RCC 7860 (cell line): ENCODE results near the gene ZBTB7C.

Source experiments
- DNase-seq: peaks from one replicate; pipeline ENCODE4 v3.0.0-alpha.2; 2015; ENCODE audit warnings: low spot score
- FAIRE-seq: peaks from 2 replicates; lab custom pipeline; 2012; peaks lifted over from hg19 to GRCh38; lab: Jason Lieb, UNC

Gene ZBTB7C

GRCh38 chr18:48172226-48173006, 236.8 kb downstream of the ZBTB7C start:
- no peak for FAIRE-seq
- DNase-seq: no peak

DNA sequence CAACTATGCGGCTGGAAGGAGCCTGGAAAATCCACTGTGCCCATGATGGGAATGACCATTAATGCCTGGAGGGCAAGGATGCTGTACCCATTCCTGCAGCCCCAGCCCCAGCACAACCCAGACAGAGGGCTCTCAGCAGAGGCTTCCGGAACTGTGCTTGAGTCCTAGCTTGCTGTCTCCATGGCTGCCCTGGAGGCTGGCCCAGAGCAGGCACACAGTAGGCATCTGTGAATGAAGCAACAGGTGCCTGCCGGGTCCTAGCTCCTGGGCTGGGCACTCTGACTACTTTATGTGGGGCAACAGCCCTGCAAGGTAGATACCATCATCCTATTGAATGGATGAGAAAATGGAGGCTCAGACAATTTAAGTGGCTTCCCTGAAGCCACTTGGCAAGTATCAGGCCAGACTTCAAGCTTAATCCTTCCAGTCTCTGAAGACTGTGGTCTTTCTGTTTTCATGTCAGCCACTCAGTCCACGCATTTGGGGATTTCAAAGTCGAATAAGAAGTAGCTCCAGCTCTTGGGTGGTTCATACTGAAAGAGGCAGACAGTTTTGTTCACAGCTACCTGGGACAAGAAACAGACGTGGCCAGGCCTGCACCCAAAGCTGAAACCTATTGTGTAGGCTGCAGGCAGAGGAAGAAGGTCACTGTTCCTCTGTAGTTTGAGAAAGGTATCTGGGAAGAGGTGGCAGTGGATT, 237.5 kb downstream of the ZBTB7C start:
- FAIRE-seq: no peak
- no peak for DNase-seq

- DNase-seq (no peak), FAIRE-seq (no peak)
Measured at GRCh38 chr18:48170651-48171050, 238.5 kb downstream of the ZBTB7C start.

DNA sequence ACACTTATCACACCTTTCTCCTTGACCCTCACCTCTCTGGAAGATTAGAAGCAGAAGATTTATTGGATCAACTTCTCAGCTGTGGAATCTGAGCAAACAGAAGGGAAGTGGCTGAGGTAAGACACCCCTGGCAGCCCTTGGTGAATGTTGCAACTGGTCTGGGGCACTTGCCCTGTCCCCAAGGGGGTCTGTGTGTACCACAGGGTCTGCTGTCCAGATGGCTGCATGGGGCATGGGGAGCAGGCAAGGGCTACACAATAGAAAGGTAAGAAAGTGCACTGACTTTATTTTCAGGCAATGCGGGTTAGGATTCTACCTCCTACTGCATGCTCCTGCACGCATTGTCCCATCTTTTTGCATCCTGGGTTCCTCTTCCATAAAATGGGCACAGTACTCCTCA, 240.3 kb downstream of the ZBTB7C start:
- no peak for FAIRE-seq
- no peak for DNase-seq

- FAIRE-seq: no peak
- DNase-seq: no peak
Measured at GRCh38 chr18:48167897-48168253, 241.3 kb downstream of the ZBTB7C start.

DNA sequence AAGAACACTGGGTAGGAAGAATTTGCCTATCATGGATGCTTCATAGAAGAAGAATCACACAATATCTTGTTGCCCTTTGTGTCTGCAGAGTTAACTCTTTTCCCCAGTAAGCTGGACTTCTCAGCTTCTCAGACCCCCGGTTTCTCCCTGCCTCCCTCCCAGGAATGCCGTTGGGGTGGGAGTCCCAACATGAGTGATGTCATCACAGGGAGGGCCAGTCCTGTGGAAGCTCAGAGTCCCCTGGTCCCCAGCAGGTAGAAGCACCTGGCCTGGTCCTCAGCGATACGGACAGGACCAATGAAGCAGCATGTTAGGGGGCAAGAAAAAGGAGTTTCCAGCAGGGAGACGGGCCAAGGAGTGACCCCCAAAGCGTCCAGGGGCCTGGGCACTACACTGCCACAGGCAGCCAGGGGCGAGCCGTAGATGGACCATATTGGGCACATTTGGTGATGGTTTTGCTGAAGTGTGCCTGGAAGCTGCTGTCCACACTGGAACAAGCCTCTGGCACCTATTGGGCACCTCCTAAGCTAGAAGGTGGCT, 242.8 kb downstream of the ZBTB7C start:
- FAIRE-seq: no peak

GRCh38 chr18:48165111-48165866, 243.9 kb downstream of the ZBTB7C start:
- DNase-seq (no peak), FAIRE-seq (no peak)

More for the DNA sequence above, 242.8 kb downstream of the ZBTB7C start:
- no peak for DNase-seq

GRCh38 chr18:48164701-48165100, 244.5 kb downstream of the ZBTB7C start:
- DNase-seq (no peak), FAIRE-seq (no peak)

GRCh38 chr18:48164116-48164515, 245.1 kb downstream of the ZBTB7C start:
- FAIRE-seq (no peak), DNase-seq (no peak)

DNA sequence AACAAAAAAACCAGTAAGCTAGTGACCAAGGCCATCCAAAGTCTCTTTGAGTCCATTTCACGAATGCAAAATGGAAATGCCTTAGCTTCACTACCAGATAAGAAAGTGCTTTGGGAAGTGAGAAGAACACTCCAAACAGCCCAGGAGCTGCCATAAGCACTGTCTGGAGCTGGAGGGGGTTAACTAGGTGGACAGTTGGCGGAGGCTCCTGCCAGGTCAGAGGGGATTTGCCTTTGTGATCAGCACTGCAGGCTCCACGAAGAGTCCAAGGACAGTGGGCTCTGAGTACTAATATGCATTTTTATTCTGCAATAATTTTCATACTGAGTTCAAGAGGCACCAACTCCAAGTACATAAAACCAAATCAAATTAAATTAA, 245.5 kb downstream of the ZBTB7C start:
- no peak for DNase-seq
- FAIRE-seq: no peak

GRCh38 chr18:48162956-48163737, 246.0 kb downstream of the ZBTB7C start:
- FAIRE-seq: no peak
- DNase-seq: no peak

GRCh38 chr18:48161911-48162698, 247.1 kb downstream of the ZBTB7C start:
- DNase-seq: no peak
- no peak for FAIRE-seq

GRCh38 chr18:48161191-48161910, 247.8 kb downstream of the ZBTB7C start:
- DNase-seq (peak; percentile 46), FAIRE-seq (no peak)

DNA sequence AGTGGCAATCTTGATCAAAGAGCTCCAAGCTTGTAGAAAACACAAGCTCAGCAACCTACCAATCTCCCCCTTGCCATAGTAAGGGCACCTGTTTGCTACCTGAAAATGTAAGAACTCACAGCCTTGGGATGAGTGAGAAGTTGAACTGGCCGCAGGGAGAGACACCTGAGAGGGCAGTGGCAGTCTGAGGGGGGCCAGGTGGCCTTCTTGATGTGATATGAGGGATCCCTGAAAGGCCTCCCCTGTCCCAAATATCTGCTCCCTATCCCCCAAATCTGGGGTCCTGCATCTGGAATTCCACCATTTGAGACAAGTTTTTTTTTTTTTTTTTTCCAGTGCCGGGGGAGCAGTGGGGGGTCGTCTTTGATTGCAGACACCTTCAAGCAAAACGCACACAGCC, 248.6 kb downstream of the ZBTB7C start:
- DNase-seq (no peak), FAIRE-seq (no peak)

DNA sequence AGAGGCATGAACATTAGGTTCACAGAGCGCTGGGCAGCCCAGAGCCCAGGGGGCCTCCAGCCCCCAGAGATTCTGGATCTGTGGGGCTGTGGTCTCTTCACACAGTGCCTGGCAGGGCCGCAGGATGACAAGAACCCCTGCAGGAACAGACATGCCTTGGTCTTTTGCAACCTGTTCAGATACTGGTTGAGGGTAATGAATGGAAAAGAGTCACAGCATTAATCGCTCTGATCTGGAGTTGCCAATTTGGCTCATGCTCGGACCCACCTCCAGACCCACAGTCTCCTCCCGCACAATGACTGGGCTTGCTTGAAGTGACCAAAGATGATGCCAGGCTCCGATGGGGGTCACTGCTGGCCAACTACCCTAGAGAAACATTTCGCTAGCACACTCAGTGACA, 249.4 kb downstream of the ZBTB7C start:
- no peak for DNase-seq

GRCh38 chr18:48158721-48159120, 250.5 kb downstream of the ZBTB7C start:
- DNase-seq (no peak), FAIRE-seq (no peak)

More for the DNA sequence above, 249.4 kb downstream of the ZBTB7C start:
- FAIRE-seq: no peak

DNA sequence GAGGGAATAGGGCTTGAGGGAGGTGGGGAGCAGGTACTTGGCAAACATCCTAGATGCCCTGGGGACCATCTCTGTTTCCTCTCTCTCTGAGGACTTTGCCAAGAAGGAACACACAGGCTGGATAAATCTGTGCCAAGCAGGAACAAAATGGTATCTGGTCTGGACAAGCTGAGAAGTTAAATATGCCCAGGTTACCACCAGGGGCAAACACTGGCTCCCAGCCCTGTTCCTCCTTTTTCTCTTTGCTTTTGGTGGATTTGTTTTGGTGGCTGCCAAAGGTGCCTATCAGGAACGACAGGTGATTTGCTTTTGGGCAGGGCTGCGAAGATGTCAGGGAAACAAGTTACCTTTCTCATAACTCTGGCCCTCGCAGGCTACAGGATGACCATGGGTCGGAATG, 251.2 kb downstream of the ZBTB7C start:
- FAIRE-seq: no peak
- no peak for DNase-seq

DNA sequence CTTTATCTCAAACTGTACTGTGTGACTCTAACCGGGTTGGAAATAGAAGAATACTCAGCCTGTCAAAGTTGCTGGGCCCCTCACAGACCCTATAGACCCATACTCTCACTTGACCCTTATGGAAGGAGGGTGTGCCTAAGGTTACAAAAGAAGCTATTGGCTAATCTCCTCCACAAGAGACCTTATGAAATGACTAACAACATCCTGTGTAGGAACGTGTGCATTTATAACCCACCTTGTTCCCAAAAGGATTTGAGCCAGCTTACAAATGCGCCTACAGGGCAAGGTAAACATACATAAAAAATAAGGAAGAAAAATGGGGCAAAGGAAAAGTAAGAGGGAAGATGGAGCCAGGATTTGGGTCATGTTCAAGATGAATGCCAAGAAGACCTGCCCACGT, 253.3 kb downstream of the ZBTB7C start:
- DNase-seq (no peak), FAIRE-seq (no peak)

DNA sequence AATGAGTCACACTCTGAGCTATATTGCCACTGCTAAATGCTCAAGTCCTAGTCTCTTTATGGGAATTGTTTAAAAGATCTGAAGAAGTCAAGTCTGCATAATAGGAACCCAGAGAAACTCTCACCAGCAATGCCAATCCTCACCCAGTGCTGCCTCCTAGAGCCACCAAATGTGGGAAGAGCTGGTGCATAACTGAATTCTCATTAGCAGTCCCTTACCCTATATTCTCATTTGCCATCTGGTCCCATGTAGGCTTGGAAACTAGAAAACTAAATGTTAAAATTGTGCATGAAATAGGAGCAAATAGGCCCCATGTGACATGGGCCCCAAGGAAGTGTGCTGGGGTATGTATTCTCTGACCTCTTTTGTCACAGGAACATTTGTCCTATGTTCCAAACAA, 254.4 kb downstream of the ZBTB7C start:
- no peak for FAIRE-seq
- DNase-seq: no peak
